ENCODE measurements around the gene CDK5RAP1. TPM values are rescaled to one million over a fixed set of nuclear protein-coding genes. Genes with fewer than 3 reads are reported as not detected.

The CDK5RAP1 gene
- total RNA-seq, 1 donor from 2014 or later: 28.3 TPM

- Mint-ChIP-seq H3K27me3 (ENCODE audit: low read depth) (no peaks in the 10 kb centered on the region), H3K27ac (ENCODE audit: unreplicated experiment) (peak overlapping the region; percentile 93), H3K4me3 (ENCODE audit: unreplicated experiment) (no peak overlapping the region), H3K4me1 (ENCODE audit: low read depth) (peaks cover 59% of the 10 kb centered on the region), H3K9me3 (ENCODE audit: low read depth) (no peaks in the 10 kb centered on the region), H3K36me3 (ENCODE audit: low read depth) (peaks cover 5% of the 10 kb centered on the region)
- no peak for DNase-seq (ENCODE audit: low spot score)
- no peak for TF ChIP-seq CTCF (IDR thresholded peaks at IDR 0.05)
Measured at GRCh38 chr20:33438481-33438880, 37.2 kb upstream of the CDK5RAP1 start.

GRCh38 chr20:33437141-33437911, 36.0 kb upstream of the CDK5RAP1 start:
- H3K4me3 Mint-ChIP-seq (ENCODE audit: unreplicated experiment): no peak overlapping the region

GRCh38 chr20:33434434-33434833, 33.1 kb upstream of the CDK5RAP1 start:
- no peak overlapping the region for H3K4me3 Mint-ChIP-seq (ENCODE audit: unreplicated experiment)
- no peak for DNase-seq (ENCODE audit: low spot score)
- H3K9me3 Mint-ChIP-seq (ENCODE audit: low read depth): no peaks in the 10 kb centered on the region
- H3K4me1 Mint-ChIP-seq (ENCODE audit: low read depth): peaks cover 39% of the 10 kb centered on the region
- no peak for TF ChIP-seq CTCF (IDR thresholded peaks at IDR 0.05)
- peak overlapping the region; percentile 79 for H3K27ac Mint-ChIP-seq (ENCODE audit: unreplicated experiment)
- no peaks in the 10 kb centered on the region for H3K27me3 Mint-ChIP-seq (ENCODE audit: low read depth)
- H3K36me3 Mint-ChIP-seq (ENCODE audit: low read depth): peaks cover 5% of the 10 kb centered on the region

More at GRCh38 chr20:33437141-33437911, 36.0 kb upstream of the CDK5RAP1 start:
- no peak for DNase-seq (ENCODE audit: low spot score)
- Mint-ChIP-seq H3K4me1 (ENCODE audit: low read depth) (peaks cover 53% of the 10 kb centered on the region), H3K36me3 (ENCODE audit: low read depth) (peaks cover 5% of the 10 kb centered on the region), H3K27ac (ENCODE audit: unreplicated experiment) (peak overlapping the region; percentile 93), H3K9me3 (ENCODE audit: low read depth) (no peaks in the 10 kb centered on the region), H3K27me3 (ENCODE audit: low read depth) (no peaks in the 10 kb centered on the region)
- no peak for TF ChIP-seq CTCF (IDR thresholded peaks at IDR 0.05)

GRCh38 chr20:33433465-33434234, 32.3 kb upstream of the CDK5RAP1 start:
- Mint-ChIP-seq H3K36me3 (ENCODE audit: low read depth) (peaks cover 5% of the 10 kb centered on the region), H3K4me3 (ENCODE audit: unreplicated experiment) (no peak overlapping the region)

More at GRCh38 chr20:33433465-33434234, 32.3 kb upstream of the CDK5RAP1 start:
- Mint-ChIP-seq H3K9me3 (ENCODE audit: low read depth) (no peaks in the 10 kb centered on the region), H3K27me3 (ENCODE audit: low read depth) (no peaks in the 10 kb centered on the region), H3K27ac (ENCODE audit: unreplicated experiment) (peak overlapping the region; percentile 79), H3K4me1 (ENCODE audit: low read depth) (peaks cover 37% of the 10 kb centered on the region)
- DNase-seq (ENCODE audit: low spot score): no peak
- no peak for TF ChIP-seq CTCF (IDR thresholded peaks at IDR 0.05)

All from chondrocyte (in vitro differentiated cells).